GM11168 (cell line): ENCODE measurements around the gene COL8A2.
"Not testable (repeated sequence)": the region's sequence is repeated elsewhere in the genome, so short reads cannot be mapped to it uniquely, and the experiment has no call there.

Source experiments
- in situ Hi-C: fragments of 300-500 bp; cut with MboI; formaldehyde crosslinking; loops from one replicate; pipeline ENCODE4 v1.12.0; 2022; ENCODE audit warnings: low sequenced_read_pairs; ENCODE audit not compliant: unreplicated experiment

Gene COL8A2

DNA sequence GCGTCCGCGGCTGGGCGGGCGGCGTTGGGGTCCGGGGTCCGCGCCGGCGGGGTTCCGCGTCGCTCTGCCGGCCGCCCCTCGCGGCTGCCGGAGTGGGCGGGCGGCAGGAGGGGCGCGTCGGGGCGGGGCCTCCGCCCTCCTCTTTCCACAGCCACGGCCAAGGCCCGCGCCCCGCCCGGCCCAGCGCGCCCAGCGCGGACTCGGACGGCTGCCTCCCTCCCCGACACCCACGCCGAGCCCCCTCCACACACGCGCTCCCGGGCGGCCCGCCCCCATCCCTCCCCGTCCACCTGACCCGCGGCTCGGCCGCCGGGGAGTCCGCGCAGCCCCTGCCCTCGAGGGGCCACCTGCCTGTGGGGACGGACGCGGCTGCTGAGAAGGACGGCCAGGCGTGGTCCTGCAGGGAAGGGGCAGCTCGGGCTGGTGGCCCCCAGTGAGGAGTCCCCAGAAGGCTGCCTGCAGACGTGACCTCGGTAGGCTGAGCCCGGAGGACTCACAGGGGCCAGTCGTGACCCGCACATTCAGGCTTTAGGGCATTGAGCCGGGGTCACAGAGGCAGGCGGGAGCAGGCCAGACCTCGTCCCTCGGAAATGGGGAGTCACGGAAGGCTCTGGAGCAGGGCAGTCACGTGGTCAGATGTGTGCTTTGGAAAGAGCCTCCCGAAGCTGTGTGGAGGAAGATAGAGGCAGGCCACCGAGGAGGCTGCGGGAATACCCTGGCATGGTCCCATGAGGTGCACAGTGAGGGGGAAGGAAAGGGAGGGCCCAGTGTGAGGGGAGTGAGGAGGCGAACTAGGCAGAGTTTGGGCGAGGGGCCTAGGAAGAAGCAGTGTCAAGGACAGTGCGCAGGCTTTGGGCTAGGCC is at the start of gene COL8A2:
TSS of gene COL8A2 (minus strand) at position 94 of the 863 bp plus-strand sequence. CDS start 24,980 bp downstream, outside the sequence.
- in situ Hi-C loops, result no loop called here

GRCh38 chr1:36174713-36175112 is 49.7 kb upstream of the COL8A2 start:
- in situ Hi-C loops, result no loop called here

- in situ Hi-C loops, result no loop called here
Measured at GRCh38 chr1:36172983-36173382, 48.0 kb upstream of the COL8A2 start.

DNA sequence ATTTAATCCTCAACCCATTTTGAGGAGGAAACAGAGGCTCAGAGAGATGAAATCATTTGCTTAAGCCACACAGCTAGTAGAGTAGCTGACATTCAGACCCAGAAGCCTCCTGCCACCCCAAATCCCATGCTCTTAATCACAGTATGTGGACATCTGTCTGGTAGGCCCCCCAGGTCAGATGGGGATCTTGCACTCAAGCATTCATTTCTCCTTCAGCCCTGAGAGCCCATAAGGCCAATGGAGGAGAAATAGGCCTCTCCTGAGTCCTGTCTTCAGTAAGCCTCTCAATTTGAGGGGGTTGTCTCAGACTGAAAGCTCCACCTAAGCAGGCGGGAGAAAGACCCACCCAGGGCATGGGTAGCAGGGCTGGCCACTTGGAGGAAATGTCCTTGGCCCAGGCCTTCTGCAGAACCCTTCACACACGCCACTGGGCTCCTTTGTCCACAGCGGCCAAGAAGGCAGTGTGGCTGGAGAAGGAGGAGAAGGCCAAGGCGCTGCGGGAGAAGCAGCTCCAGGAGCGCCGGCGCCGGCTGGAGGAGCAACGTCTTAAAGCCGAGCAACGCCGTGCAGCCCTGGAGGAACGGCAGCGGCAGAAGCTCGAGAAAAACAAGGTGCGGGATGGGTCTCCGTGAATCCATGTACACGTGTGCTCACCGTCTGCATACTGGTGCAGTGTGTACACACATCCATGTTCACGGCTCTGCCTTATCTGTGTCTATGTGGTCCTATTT is 47.2 kb upstream of the COL8A2 start:
- in situ Hi-C loops, result no loop called here

DNA sequence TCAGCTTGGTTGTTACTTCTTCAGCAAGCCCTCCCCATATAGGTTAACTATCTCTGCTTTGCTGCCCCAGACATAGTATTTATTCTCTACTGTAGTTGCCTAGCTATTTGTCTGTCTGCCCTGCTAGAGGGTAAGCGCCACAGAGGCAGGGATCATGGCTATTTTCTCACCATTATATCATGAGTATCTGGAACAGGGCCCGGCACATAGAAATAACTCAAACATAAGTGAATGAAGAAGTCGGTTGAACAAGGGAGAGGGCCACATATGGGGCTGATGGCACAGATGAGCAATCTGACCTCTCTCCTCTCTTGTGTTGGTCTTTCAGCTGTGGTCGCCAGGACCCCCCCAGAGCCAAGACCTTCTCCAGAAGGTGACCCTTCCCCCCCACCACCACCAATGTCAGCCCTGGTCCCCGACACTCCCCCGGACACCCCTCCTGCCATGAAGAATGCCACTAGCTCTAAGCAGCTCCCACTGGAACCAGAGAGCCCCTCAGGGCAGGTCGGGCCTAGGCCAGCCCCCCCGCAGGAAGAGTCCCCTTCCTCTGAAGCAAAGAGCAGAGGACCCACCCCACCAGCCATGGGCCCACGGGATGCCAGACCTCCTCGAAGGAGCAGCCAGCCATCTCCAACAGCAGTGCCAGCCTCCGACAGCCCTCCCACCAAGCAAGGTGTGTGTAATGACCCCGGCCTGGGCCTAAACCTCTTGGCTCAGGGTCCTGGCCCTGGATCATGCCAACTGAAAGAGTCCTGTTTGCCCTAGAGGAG is 45.8 kb upstream of the COL8A2 start:
- in situ Hi-C loops, result no loop called here

DNA sequence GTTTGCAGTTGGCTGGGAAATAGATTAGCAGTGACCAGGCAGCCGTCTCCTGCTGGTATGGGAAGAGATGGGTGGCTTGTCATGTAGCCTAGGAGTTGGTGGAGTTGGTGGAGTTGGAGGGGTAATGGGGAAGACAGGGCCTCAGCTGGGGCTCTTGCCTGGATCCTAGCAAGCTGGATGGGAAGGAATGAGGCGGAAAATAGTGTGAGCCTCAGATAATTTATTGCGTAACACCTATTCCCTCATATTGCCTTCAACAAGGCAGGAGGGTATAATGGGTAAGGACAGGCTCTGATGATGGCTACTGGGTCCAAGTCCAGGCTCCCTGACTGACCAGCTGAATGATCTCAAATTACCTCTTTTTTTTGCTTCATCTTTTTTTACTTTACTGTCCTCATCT is 43.5 kb upstream of the COL8A2 start:
- in situ Hi-C loops, result no loop called here

DNA sequence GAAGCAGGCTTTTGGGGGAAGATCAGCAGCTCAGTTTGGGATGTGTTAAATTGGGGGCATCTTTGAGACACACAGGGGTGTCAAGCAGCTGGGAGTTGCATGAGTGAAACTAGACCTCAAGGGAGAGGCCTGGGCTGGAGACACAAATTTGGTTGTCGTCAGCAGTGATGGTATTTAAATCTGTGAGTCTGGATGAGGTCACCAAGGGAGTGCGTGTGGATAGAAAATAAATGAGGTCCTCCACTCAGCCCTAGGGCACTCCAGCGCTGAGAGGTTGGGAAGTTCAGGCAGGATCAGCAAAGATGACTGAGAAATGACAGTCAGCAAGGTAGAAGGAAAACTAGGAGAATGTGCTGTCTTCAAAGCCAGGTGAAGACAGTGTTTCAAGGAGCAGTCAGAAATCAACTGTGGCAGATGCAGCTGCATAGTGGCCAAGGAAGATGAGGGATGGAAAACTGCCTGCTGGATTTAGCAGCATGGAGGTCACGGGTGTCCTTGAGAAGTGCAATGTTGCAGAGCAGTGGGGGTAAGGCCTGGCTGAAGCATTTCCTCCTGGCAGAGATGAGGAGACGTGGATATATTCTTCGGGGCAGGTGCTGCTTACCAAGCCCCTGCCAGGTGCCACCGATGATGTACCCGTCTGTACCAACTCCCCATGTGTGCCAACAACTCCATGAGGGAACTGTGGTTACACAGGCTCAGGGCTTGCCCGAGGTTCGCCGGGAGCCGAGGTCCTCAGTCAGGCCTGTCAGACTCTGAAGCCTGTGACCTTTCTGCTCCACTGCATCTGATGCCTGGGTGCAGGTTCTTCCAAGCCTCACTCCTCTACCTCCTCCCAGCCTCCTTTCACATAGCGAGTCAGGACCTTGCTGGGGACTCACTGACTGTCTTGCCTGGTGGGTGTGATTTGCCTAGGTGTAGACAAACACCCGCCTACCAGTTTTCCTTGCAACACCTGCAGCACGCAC is 42.2 kb upstream of the COL8A2 start:
- in situ Hi-C loops, result no loop called here

- in situ Hi-C loops, result no loop called here
Measured at GRCh38 chr1:36166136-36166535, 41.1 kb upstream of the COL8A2 start.

GRCh38 chr1:36165145-36165544 is 40.1 kb upstream of the COL8A2 start:
- in situ Hi-C loops, result no loop called here

DNA sequence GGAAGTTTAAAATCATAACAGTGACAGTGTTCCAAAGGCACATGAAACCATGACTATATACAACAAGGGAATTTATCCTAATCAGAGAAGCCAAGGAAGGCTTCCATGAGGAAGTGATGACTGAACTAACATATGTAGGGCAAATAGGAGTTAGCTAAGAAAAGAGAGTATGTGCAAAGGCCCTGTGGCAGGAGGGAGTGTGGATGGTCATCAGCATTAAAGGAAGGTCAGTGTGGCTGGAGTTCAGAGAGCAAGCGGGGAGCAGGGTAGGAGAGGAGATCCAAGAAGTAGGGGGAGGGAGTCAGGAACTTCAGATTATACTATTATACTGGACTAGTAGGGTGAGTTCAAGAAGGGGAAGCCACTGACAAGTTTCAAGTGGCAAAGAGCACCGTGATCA is 39.3 kb upstream of the COL8A2 start:
- in situ Hi-C loops, result no loop called here

DNA sequence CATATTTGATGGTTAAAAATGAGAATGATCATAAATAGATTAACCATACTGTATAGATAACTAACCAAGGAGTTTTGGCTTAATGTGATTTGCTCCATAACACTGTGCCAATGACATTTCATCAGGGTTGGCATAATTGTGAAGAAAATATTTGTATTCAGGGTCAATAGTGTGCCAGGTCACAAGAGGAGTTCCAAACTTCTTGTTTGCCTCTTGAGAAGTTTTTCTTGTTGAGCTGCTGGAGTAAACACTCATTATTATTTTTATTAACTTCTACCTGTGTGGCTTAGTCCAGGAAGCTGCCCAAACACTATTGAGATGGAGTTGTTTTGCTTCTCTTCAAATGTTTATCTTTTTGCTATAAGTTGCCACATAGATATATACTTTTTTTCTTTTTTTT is 38.4 kb upstream of the COL8A2 start:
- in situ Hi-C loops, result no loop called here

- in situ Hi-C loops, result no loop called here
Measured at GRCh38 chr1:36162680-36163239, 37.7 kb upstream of the COL8A2 start.

DNA sequence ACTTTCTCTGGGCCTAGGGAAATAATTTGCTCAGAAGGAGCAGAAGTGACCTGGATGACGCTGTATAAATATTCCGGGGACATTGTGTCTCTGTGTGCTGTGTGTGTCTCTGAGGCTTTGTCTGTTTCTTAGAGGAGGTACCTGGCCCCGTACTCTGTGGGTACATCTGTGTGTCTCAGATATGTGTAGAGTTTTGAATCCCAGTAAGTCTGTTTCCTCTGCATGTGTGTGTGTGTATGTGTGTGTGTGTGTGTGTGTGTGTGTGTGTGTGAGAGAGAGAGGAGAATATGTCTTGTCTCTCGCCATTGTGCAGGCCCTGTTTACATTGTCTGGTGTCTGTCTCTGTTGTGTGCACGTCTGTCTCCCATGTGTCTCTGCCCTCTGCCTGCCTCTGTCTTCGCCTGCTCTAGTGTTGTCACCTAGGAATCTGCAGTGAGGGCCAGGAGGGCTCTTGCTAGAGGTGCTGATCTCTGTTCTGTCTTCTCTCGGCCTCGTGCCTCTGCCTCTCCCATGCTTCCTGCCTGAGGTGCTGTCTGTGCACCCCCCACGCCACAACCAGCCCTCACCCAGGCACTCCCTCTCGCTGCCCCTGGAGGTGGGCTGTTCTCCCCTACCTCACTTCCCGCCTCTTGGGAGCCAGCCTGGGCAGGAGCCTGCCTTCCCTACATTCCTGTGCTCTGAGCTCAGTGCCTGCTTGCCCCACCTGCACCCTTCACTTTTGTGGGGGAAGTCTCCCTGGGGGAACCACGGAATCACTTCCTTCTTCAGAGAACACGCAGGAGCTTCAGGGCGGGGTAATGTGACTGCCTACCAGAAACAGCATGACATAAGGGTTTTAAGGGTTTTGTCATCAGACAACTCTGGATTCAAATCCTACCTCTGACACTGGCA is 36.9 kb upstream of the COL8A2 start:
- in situ Hi-C loops, result no loop called here

GRCh38 chr1:36160949-36161485 is 36.0 kb upstream of the COL8A2 start:
- in situ Hi-C loops, result no loop called here

DNA sequence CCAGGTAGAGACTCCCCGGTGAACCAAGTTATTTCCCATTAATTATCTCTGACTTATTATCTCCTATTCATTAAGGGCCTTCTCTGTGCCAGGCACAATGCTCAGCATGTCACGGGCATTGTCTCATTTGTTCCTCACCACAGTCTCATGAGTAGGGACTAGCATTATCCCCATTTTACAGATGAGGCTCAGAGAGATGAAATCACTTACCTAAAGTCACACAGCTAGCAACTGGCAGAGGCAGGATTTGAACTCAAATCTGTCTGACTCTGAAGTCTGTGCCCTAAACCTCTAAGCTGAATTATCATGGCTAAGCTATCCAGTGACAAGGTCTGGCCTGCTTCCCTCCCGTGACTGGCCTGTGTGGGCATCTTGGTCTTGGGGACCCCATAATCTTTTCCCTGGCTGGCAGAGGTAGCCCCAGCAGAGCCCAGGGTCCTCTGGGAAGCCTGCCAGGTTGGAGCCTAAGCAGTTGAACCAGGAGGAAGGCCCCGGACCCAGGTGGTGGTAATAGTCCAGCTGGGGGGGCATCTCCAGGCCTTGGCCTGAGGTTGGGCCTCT is 35.4 kb upstream of the COL8A2 start:
- in situ Hi-C loops, result no loop called here

GRCh38 chr1:36159614-36160387 is 34.8 kb upstream of the COL8A2 start:
- in situ Hi-C loops, result no loop called here

GRCh38 chr1:36158827-36159252 is 33.8 kb upstream of the COL8A2 start:
- in situ Hi-C loops, result not testable (repeated sequence)
